GM12892 (cell line): Measurements from ENCODE around the gene ENDOV.

Experiments used
- POLR2A ChIP-seq: IDR thresholded peaks from 2 replicates; pipeline ENCODE4 v1.6.1; 2011; ENCODE audit warnings: low read depth, low read length, control low read depth
- POLR2AphosphoS5 ChIP-seq: IDR thresholded peaks from 2 replicates; pipeline ENCODE4 v1.6.1; 2011; ENCODE audit warnings: low read depth, low read length, control low read depth

- no peak for TF ChIP-seq POLR2AphosphoS5
- no peak for TF ChIP-seq POLR2A
These were observed 17.5 kb downstream of the ENDOV start for GRCh38 chr17:80432350-80432955.
